ENCODE measurements around the gene XYLT1. TPM values are rescaled to one million over a fixed set of nuclear protein-coding genes. Genes with fewer than 3 reads are reported as not detected.

The XYLT1 gene
- total and polyA plus RNA-seq, 2 of the 13 experiments (the other 11 are each of a cell fraction or from before 2014, with no cell fraction given), result not detected

DNA sequence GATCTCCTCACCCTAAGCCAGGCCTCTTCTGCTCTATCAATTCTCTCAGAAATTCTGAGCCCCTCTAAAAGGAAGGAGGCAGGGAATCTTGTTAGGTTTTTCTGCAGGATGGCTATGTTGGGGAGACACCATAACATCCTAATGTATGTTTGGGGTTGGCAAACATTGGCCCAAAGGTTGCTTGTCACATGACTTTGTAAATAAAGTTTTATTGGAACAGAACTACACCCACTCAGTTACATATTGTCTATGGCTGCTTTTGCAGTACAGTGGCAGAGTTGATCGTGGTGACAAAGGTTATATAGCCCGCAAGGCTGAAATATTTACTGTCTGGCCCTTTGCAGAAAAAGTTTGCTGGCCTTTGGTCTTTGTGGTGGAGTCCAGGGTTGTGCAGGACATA is 409.4 kb downstream of the XYLT1 start:
- H3K36me3 ChIP-seq (replicated peaks in 1 of 2; ENCODE audit: control insufficient read depth in 1 of 2, insufficient read depth in 2 of 2, low read length in 2 of 2), result no peaks in the 10 kb centered on the region
- in situ Hi-C loops (cut with HindIII; ENCODE audit: extremely low pct_ligation_motif_present, low pct_unique_long_range_greater_than_20kb) (no loop called here), intact Hi-C loops (cut with micrococcal nuclease; ENCODE audit: unreplicated experiment) (no loop called here)
- DNase-seq (ENCODE audit: low spot score), result no peak
- FAIRE-seq, result no peak
- no peak overlapping the region for H3K4me3 ChIP-seq (replicated peaks in 1 of 3; ENCODE audit: insufficient read depth in 1 of 3, low read depth in 2 of 3, low read length in 3 of 3)
- 15% methylated on average over 2 of the region's 2 CpGs for WGBS (ENCODE audit: low lambda C conversion rate)
- H3K4me2 ChIP-seq (ENCODE audit: low read depth, low read length), result no peak overlapping the region
- peaks cover 0 to 2% of the 10 kb centered on the region in 2 experiments; a peak in 1 of 5 replicates for H3K27me3 ChIP-seq (ENCODE audit: control insufficient read depth in 1 of 2, insufficient read depth in 2 of 2, low read length in 2 of 2)
- peak; percentile 55; the same call in 1 of the 3 replicates for ATAC-seq
- no peak overlapping the region for H3K27ac ChIP-seq (ENCODE audit: extremely low read length, insufficient read depth, low read length)
- TF ChIP-seq, protein P1, sequence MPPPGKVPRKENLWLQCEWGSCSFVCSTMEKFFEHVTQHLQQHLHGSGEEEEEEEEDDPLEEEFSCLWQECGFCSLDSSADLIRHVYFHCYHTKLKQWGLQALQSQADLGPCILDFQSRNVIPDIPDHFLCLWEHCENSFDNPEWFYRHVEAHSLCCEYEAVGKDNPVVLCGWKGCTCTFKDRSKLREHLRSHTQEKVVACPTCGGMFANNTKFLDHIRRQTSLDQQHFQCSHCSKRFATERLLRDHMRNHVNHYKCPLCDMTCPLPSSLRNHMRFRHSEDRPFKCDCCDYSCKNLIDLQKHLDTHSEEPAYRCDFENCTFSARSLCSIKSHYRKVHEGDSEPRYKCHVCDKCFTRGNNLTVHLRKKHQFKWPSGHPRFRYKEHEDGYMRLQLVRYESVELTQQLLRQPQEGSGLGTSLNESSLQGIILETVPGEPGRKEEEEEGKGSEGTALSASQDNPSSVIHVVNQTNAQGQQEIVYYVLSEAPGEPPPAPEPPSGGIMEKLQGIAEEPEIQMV (CRISPR knock-in tag; IDR thresholded peaks at IDR 0.05; ENCODE audit: low read depth), result no peak
- TF ChIP-seq ZBTB40 (IDR thresholded peaks at IDR 0.05) (peak; percentile 81), ZBTB40 (CRISPR knock-in tag; IDR thresholded peaks at IDR 0.05) (peak; percentile 98), HOXD1 (CRISPR knock-in tag; IDR thresholded peaks at IDR 0.05) (no peak), HNF4G (IDR thresholded peaks at IDR 0.05; ENCODE audit: borderline replicate concordance, low read depth, low read length) (peak; percentile 24; the same call in 1 of the 2 replicates), HNF4G (CRISPR knock-in tag; IDR thresholded peaks at IDR 0.05; ENCODE audit: borderline replicate concordance, low read depth) (no peak), SOX6 (IDR thresholded peaks at IDR 0.05) (no peak), SOX6 (CRISPR knock-in tag; IDR thresholded peaks at IDR 0.05) (no peak), HOXA3 (CRISPR knock-in tag; IDR thresholded peaks at IDR 0.05) (0 out of 2 replicates have a peak, but pooled peaks have one; percentile 27), ZNF225 (CRISPR knock-in tag; IDR thresholded peaks at IDR 0.05) (no peak), HNF4A (CRISPR knock-in tag; IDR thresholded peaks at IDR 0.05) (peak; percentile 31; the same call in 1 of the 2 replicates)
- POLR2A ChIA-PET, result no interaction called here
- BruUV-seq (replicated peaks), result no TSS peak
- no peaks in the 10 kb centered on the region for H3K4me1 ChIP-seq (ENCODE audit: insufficient read depth, low read length)
- CTCF ChIA-PET (ENCODE audit: low intra/inter-chr PET ratio, low total read pairs), result no interaction called here
- H3K79me2 ChIP-seq (ENCODE audit: insufficient read depth, low read length), result no peaks in the 10 kb centered on the region
- H3K9me3 ChIP-seq (ENCODE audit: low read length), result no peaks in the 10 kb centered on the region; the same call in 1 of the 2 replicates
- no peak overlapping the region for H3K9ac ChIP-seq (ENCODE audit: insufficient read depth, low read depth, low read length)
- H4K20me1 ChIP-seq (ENCODE audit: insufficient read depth, low read length), result no peaks in the 10 kb centered on the region
- no peak overlapping the region for H2AFZ ChIP-seq (ENCODE audit: low read length)

All from HepG2 (cell line).